ENCODE measurements around the gene MTRF1. TPM values are rescaled to one million over a fixed set of nuclear protein-coding genes. Genes with fewer than 3 reads are reported as not detected.

The MTRF1 gene
- total and polyA plus RNA-seq, 2 of the 4 experiments (the other 2 are of a cell fraction): 9.7 to 12.4 TPM

GRCh38 chr13:41299316-41300094 is 36.1 kb upstream of the MTRF1 start:
- H2AK9ac ChIP-seq (replicated peaks; ENCODE audit: low read depth, low read length, poor library complexity): no peak overlapping the region
- no peak overlapping the region for H4K8ac ChIP-seq (ENCODE audit: low read depth in 2 of 2, low read length in 2 of 2)
- H3K14ac ChIP-seq (replicated peaks; ENCODE audit: low read depth, low read length): no peak overlapping the region
- dilution Hi-C loops (cut with HindIII; ENCODE audit: low sequenced_read_pairs, unreplicated experiment) (no loop called here), in situ Hi-C loops (cut with MboI; ENCODE audit: low sequenced_read_pairs) (loop anchor here (25.0 kb wide), 1 partner anchor 212 kb away; no protein-coding TSS in a partner anchor), intact Hi-C loops (cut with micrococcal nuclease) (no loop called here)
- H3K4me2 ChIP-seq (ENCODE audit: low read depth, low read length): no peak overlapping the region
- H4K20me1 ChIP-seq (ENCODE audit: insufficient read depth, low read length): no peaks in the 10 kb centered on the region
- 100% methylated on average over 1 of the region's 4 CpGs; no CpG with 5 or more reads in 1 of the 2 experiments for WGBS, 2 experiments (ENCODE audit: extremely low coverage in 2 of 2, insufficient read length in 1 of 2)
- no peak for ATAC-seq (ENCODE audit: low read depth)
- no peak overlapping the region for H2BK120ac ChIP-seq (ENCODE audit: low read depth, low read length)
- no peaks in the 10 kb centered on the region for H3K27me3 ChIP-seq (ENCODE audit: control insufficient read depth, insufficient read depth, low read length)
- H4K91ac ChIP-seq (ENCODE audit: insufficient read depth, low read depth, low read length): no peak overlapping the region
- no peaks in the 10 kb centered on the region for H3K4me1 ChIP-seq (ENCODE audit: control insufficient read depth, insufficient read depth, low read length)
- no peak overlapping the region; the same call in 1 of the 2 replicates for H3K23ac ChIP-seq (ENCODE audit: low read depth, low read length)
- BruUV-seq (replicated peaks): no TSS peak
- no peak for DNase-seq
- H3K4ac ChIP-seq (ENCODE audit: low read depth, low read length): no peak overlapping the region
- TF ChIP-seq NFE2L2 (IDR thresholded peaks at IDR 0.05; ENCODE audit: low read depth, low read length): no peak
- H3K36me3 ChIP-seq (ENCODE audit: control insufficient read depth, insufficient read depth, low read length): no peaks in the 10 kb centered on the region
- CTCF ChIA-PET: no interaction called here
- no peak overlapping the region for H2BK5ac ChIP-seq (ENCODE audit: low read depth, low read length, poor library complexity, severe bottlenecking)
- POLR2A ChIA-PET (ENCODE audit: unreplicated experiment): no interaction called here
- H3K9me1 ChIP-seq (ENCODE audit: insufficient read depth, low read length): no peaks in the 10 kb centered on the region
- no peak overlapping the region for H2BK20ac ChIP-seq (ENCODE audit: low read depth, low read length)
- no peak overlapping the region for H2AK5ac ChIP-seq (ENCODE audit: low read depth, low read length)
- no peaks in the 10 kb centered on the region for H3K79me1 ChIP-seq (ENCODE audit: low read depth in 1 of 2, low read length in 2 of 2)
- H3K9me3 ChIP-seq (ENCODE audit: control insufficient read depth, insufficient read depth, low read length): no peaks in the 10 kb centered on the region
- H2BK15ac ChIP-seq (ENCODE audit: low read depth, low read length): no peak overlapping the region
- no peak overlapping the region for H3K18ac ChIP-seq (ENCODE audit: low read depth, low read length)
- H3K56ac ChIP-seq (ENCODE audit: extremely low read depth, insufficient read depth, low read length): no peak overlapping the region
- H2AFZ ChIP-seq (replicated peaks; ENCODE audit: low read length, poor library complexity): no peak overlapping the region
- no peak overlapping the region for H3K4me3 ChIP-seq (ENCODE audit: insufficient read depth, low read depth, low read length)
- H4K5ac ChIP-seq (ENCODE audit: low read depth, low read length): no peak overlapping the region
- H3K9ac ChIP-seq (ENCODE audit: low read depth, low read length): no peak overlapping the region
- H3K27ac ChIP-seq (ENCODE audit: insufficient read depth, low read length): no peak overlapping the region

Data from IMR-90 (cell line).